ENCODE measurements around the gene ENGASE. TPM values are rescaled to one million over a fixed set of nuclear protein-coding genes. Genes with fewer than 3 reads are reported as not detected.

Gene ENGASE
- polyA plus RNA-seq, 1 of the 3 experiments (the other 2 are of a cell fraction), result 30.1 TPM

DNA sequence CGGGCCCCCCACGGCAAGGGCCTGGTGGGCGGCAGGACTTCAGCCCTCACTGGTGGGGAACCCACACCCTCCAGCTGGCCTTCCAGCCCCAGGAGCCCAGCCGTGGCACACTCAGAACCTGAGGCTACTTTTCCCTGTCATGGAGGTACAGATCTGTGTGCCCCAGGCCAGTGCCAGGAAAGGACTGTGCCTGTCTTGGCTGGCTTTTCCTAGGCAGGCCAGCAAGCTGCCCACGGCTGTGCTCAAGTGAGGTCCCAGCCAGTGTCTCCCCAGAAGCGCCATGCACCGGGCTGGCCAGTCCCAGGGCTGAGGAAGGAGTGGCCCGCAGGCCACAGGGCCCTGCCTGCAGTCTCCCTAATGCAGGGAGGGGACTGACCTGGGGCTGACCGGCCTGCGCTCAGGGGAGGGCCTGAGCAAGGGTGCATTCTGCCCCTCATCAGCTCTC lies 16.6 kb downstream of the ENGASE start (continued):
- TF ChIP-seq REST (IDR thresholded peaks at IDR 0.05; ENCODE audit: low read depth, low read length) (no peak), CHD2 (IDR thresholded peaks at IDR 0.05; ENCODE audit: low read length, partially characterized antibody) (no peak), FOXM1 (IDR thresholded peaks at IDR 0.05; ENCODE audit: low read depth) (no peak), TEAD4 (IDR thresholded peaks at IDR 0.05; ENCODE audit: borderline replicate concordance, insufficient read depth) (no peak), SIN3A (IDR thresholded peaks at IDR 0.05; ENCODE audit: borderline replicate concordance, low read depth, low read length) (no peak), RFX5 (IDR thresholded peaks at IDR 0.05; ENCODE audit: low read length) (no peak), EP300 (IDR thresholded peaks at IDR 0.05; ENCODE audit: borderline replicate concordance in 1 of 2, low read depth in 1 of 2, low read length in 1 of 2) (no peak)

DNA sequence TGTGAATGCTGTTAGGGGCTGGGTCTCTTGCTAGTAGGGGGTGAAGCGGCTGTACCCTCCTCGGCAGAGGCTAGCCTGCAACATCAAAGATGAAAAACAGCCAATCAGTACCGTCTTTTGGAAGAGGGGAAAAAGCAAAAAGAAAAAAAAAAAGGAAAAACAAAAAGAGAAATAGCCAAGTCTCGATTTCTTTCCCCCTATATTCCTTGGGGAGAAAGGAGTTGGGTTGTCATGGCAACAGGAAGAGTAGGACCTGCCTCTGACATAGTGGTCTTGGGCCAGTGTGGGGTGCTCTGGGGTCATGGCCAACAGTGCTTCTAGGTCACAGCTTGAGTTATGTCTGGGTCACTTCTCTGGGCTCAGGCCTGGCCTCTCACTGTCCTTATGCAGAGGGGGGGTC lies 17.9 kb downstream of the ENGASE start:
- Histone ChIP-seq H3K27me3 (ENCODE audit: insufficient read depth) (peaks cover 12% of the 10 kb centered on the region), H3F3A (replicated peaks; ENCODE audit: insufficient read depth) (peaks cover 3% of the 10 kb centered on the region), H3K9ac (no peak overlapping the region), H4K20me1 (ENCODE audit: insufficient read depth) (peaks cover 15% of the 10 kb centered on the region), H2AFZ (ENCODE audit: low read depth) (no peak overlapping the region), H3K27ac (ENCODE audit: low read depth in 2 of 2, low read length in 1 of 2) (no peak overlapping the region), H3K4me3 (ENCODE audit: low read depth in 2 of 2, low read length in 1 of 2) (no peak overlapping the region), H3K4me1 (ENCODE audit: control insufficient read depth in 1 of 2, insufficient read depth in 2 of 2, low read depth in 1 of 2, low read length in 1 of 2) (no peaks in the 10 kb centered on the region; a peak in 1 of 4 replicates), H3K36me3 (replicated peaks in 1 of 2; ENCODE audit: control insufficient read depth in 1 of 2, insufficient read depth in 2 of 2, low read length in 1 of 2) (peaks cover 0 to 3% of the 10 kb centered on the region in 2 experiments), H3K9me3 (no peaks in the 10 kb centered on the region), H3K79me2 (ENCODE audit: insufficient read depth) (no peaks in the 10 kb centered on the region), H3K9me2 (no peaks in the 10 kb centered on the region), H3K4me2 (no peak overlapping the region)
- 67% methylated on average over 4 of the region's 4 CpGs for WGBS (ENCODE audit: low lambda C conversion rate)
- CTCF ChIA-PET, result interaction anchor here (1.3 to 45.1 kb wide), 8 partner anchors 6 to 297 kb away, joined by 3 to 1305 read pairs (median 20); no protein-coding TSS in a partner anchor
- TF ChIP-seq YY1 (IDR thresholded peaks at IDR 0.05; ENCODE audit: low read depth), result no peak
- TF ChIP-seq, protein P1, sequence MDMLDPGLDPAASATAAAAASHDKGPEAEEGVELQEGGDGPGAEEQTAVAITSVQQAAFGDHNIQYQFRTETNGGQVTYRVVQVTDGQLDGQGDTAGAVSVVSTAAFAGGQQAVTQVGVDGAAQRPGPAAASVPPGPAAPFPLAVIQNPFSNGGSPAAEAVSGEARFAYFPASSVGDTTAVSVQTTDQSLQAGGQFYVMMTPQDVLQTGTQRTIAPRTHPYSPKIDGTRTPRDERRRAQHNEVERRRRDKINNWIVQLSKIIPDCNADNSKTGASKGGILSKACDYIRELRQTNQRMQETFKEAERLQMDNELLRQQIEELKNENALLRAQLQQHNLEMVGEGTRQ (IDR thresholded peaks at IDR 0.05; ENCODE audit: borderline replicate concordance, low read depth, low read length), result no peak
- no peak for TF ChIP-seq USF1 (IDR thresholded peaks at IDR 0.05; ENCODE audit: borderline replicate concordance, low read depth)
- TF ChIP-seq MEF2A (IDR thresholded peaks at IDR 0.05; ENCODE audit: borderline replicate concordance, low read depth), result no peak
- no peak for TF ChIP-seq EZH2phosphoT487 (IDR thresholded peaks at IDR 0.05; ENCODE audit: borderline replicate concordance, low read depth)
- TF ChIP-seq NRF1 (IDR thresholded peaks at IDR 0.05; ENCODE audit: low read depth, low read length), result no peak
- POLR2A ChIA-PET, result no interaction called here
- no peak for DNase-seq
